DMS79 (cell line): ENCODE results near the gene GADD45GIP1.
"Not testable (repeated sequence)": the region's sequence is repeated elsewhere in the genome, so short reads cannot be mapped to it uniquely, and the experiment has no call there.

Experiments
- DNase-seq: peaks from one replicate; lab custom pipeline; 2025; lab: John Stamatoyannopoulos, UW

Gene GADD45GIP1

GRCh38 chr19:12987781-12988180, 30.8 kb upstream of the GADD45GIP1 start:
- peak; percentile 39 for DNase-seq

GRCh38 chr19:12987190-12987589, 30.2 kb upstream of the GADD45GIP1 start:
- no peak for DNase-seq

- no peak for DNase-seq
These were observed 29.7 kb upstream of the GADD45GIP1 start for GRCh38 chr19:12986726-12987125.

GRCh38 chr19:12985049-12985776, 28.2 kb upstream of the GADD45GIP1 start:
- DNase-seq = no peak

- no peak for DNase-seq
These were observed 27.6 kb upstream of the GADD45GIP1 start for GRCh38 chr19:12984683-12985048.

- DNase-seq = no peak
These were observed 27.2 kb upstream of the GADD45GIP1 start for GRCh38 chr19:12984143-12984627.

- peak; percentile 44 for DNase-seq
These were observed 26.6 kb upstream of the GADD45GIP1 start for GRCh38 chr19:12983542-12984142.

GRCh38 chr19:12983091-12983490, 26.1 kb upstream of the GADD45GIP1 start:
- no peak for DNase-seq

GRCh38 chr19:12982648-12983047, 25.6 kb upstream of the GADD45GIP1 start:
- DNase-seq = no peak

GRCh38 chr19:12979974-12980373, 23.0 kb upstream of the GADD45GIP1 start:
- no peak for DNase-seq

GRCh38 chr19:12976109-12976508, 19.1 kb upstream of the GADD45GIP1 start:
- not testable (repeated sequence) for DNase-seq

- DNase-seq = no peak
These were observed 18.3 kb upstream of the GADD45GIP1 start for GRCh38 chr19:12975221-12975741.

- no peak for DNase-seq
These were observed 17.5 kb upstream of the GADD45GIP1 start for GRCh38 chr19:12974301-12975220.

GRCh38 chr19:12973236-12973635, 16.2 kb upstream of the GADD45GIP1 start:
- no peak for DNase-seq

GRCh38 chr19:12970070-12970820, 13.2 kb upstream of the GADD45GIP1 start:
- no peak for DNase-seq

- DNase-seq = no peak
These were observed 12.4 kb upstream of the GADD45GIP1 start, which contains the start of gene DAND5 for GRCh38 chr19:12969292-12969988. Gene DAND5, plus strand, starts transcription at chr19:12969576. Its CDS starts 85 bp downstream, at chr19:12969661.

- no peak for DNase-seq
These were observed 10.9 kb upstream of the GADD45GIP1 start for GRCh38 chr19:12967907-12968306.

- no peak for DNase-seq
These were observed 8.8 kb upstream of the GADD45GIP1 start for GRCh38 chr19:12965812-12966135.

GRCh38 chr19:12965017-12965811, 8.2 kb upstream of the GADD45GIP1 start:
- DNase-seq = peak; percentile 90

- no peak for DNase-seq
These were observed 2.5 kb upstream of the GADD45GIP1 start for GRCh38 chr19:12959481-12959880.
